Activated naive CD8-positive, alpha-beta T cell treated with anti-CD3 and anti-CD28 coated beads, Interleukin-2, amount 50 U/mL, for 24 hours (primary cell): ENCODE data around the gene PEPD.

Experiments used
- ATAC-seq: fragments of 150-1000 bp; cut with Tn5 transposase; one replicate; pipeline ENCODE4 v1.10.0; 2021
- DNase-seq: peaks from one replicate; pipeline ENCODE4 v3.0.0; 2021
- H3K27ac Mint-ChIP-seq: one replicate; pipeline ENCODE4 v1.8.0; 2021; ENCODE audit warnings: mild to moderate bottlenecking, mixed read lengths
- H3K27me3 Mint-ChIP-seq: one replicate; pipeline ENCODE4 v1.8.0; 2021; ENCODE audit warnings: mixed read lengths
- H3K36me3 Mint-ChIP-seq: one replicate; pipeline ENCODE4 v1.8.0; 2021; ENCODE audit warnings: low read depth, mixed read lengths
- H3K4me1 Mint-ChIP-seq: one replicate; pipeline ENCODE4 v1.8.0; 2021; ENCODE audit warnings: mixed read lengths
- H3K4me3 Mint-ChIP-seq: one replicate; pipeline ENCODE4 v1.8.0; 2021; ENCODE audit warnings: mild to moderate bottlenecking, moderate library complexity, mixed read lengths
- H3K9me3 Mint-ChIP-seq: one replicate; pipeline ENCODE4 v1.8.0; 2021; ENCODE audit warnings: mixed read lengths

Gene PEPD

GRCh38 chr19:33422369-33423180, 99.0 kb downstream of the PEPD start:
- DNase-seq (no peak), ATAC-seq (no peak)
- Mint-ChIP-seq H3K4me3 (no peak overlapping the region), H3K27me3 (no peaks in the 10 kb centered on the region), H3K36me3 (no peaks in the 10 kb centered on the region), H3K27ac (no peak overlapping the region), H3K4me1 (no peaks in the 10 kb centered on the region), H3K9me3 (no peaks in the 10 kb centered on the region)

- no peaks in the 10 kb centered on the region for H3K27me3 Mint-ChIP-seq
- peaks cover 4% of the 10 kb centered on the region for H3K4me1 Mint-ChIP-seq
- no peaks in the 10 kb centered on the region for H3K36me3 Mint-ChIP-seq
- no peaks in the 10 kb centered on the region for H3K9me3 Mint-ChIP-seq
- no peak overlapping the region for H3K27ac Mint-ChIP-seq
- no peak for ATAC-seq
- no peak overlapping the region for H3K4me3 Mint-ChIP-seq
- DNase-seq = no peak
Measured at GRCh38 chr19:33421368-33421767, 100.2 kb downstream of the PEPD start.

GRCh38 chr19:33420821-33421220, 100.8 kb downstream of the PEPD start:
- peaks cover 6% of the 10 kb centered on the region for H3K4me1 Mint-ChIP-seq
- H3K27me3 Mint-ChIP-seq = no peaks in the 10 kb centered on the region
- no peaks in the 10 kb centered on the region for H3K9me3 Mint-ChIP-seq
- no peaks in the 10 kb centered on the region for H3K36me3 Mint-ChIP-seq
- no peak overlapping the region for H3K4me3 Mint-ChIP-seq
- ATAC-seq (no peak), DNase-seq (no peak)
- no peak overlapping the region for H3K27ac Mint-ChIP-seq

- Mint-ChIP-seq H3K36me3 (no peaks in the 10 kb centered on the region), H3K27ac (no peak overlapping the region), H3K4me1 (peaks cover 6% of the 10 kb centered on the region), H3K9me3 (no peaks in the 10 kb centered on the region), H3K4me3 (no peak overlapping the region), H3K27me3 (no peaks in the 10 kb centered on the region)
- ATAC-seq (no peak), DNase-seq (no peak)
Measured at GRCh38 chr19:33419788-33420130, 101.8 kb downstream of the PEPD start.

- Mint-ChIP-seq H3K27ac (no peak overlapping the region), H3K4me3 (no peak overlapping the region), H3K36me3 (no peaks in the 10 kb centered on the region), H3K27me3 (no peaks in the 10 kb centered on the region), H3K4me1 (peaks cover 6% of the 10 kb centered on the region), H3K9me3 (no peaks in the 10 kb centered on the region)
- ATAC-seq (no peak), DNase-seq (no peak)
Measured at GRCh38 chr19:33418871-33419787, 102.5 kb downstream of the PEPD start.

- H3K36me3 Mint-ChIP-seq = no peaks in the 10 kb centered on the region
- no peaks in the 10 kb centered on the region for H3K27me3 Mint-ChIP-seq
- H3K27ac Mint-ChIP-seq = no peak overlapping the region
- ATAC-seq = no peak
- H3K4me1 Mint-ChIP-seq = peaks cover 6% of the 10 kb centered on the region
- no peaks in the 10 kb centered on the region for H3K9me3 Mint-ChIP-seq
- H3K4me3 Mint-ChIP-seq = no peak overlapping the region
- no peak for DNase-seq
Measured at GRCh38 chr19:33418461-33418860, 103.1 kb downstream of the PEPD start.

GRCh38 chr19:33417751-33418150, 103.8 kb downstream of the PEPD start:
- Mint-ChIP-seq H3K9me3 (no peaks in the 10 kb centered on the region), H3K27ac (no peak overlapping the region), H3K36me3 (no peaks in the 10 kb centered on the region), H3K4me3 (no peak overlapping the region), H3K27me3 (no peaks in the 10 kb centered on the region), H3K4me1 (peaks cover 6% of the 10 kb centered on the region)
- no peak for DNase-seq
- ATAC-seq = no peak

GRCh38 chr19:33416307-33417215, 105.0 kb downstream of the PEPD start:
- Mint-ChIP-seq H3K36me3 (no peaks in the 10 kb centered on the region), H3K27me3 (no peaks in the 10 kb centered on the region), H3K27ac (no peak overlapping the region), H3K4me1 (peaks cover 6% of the 10 kb centered on the region), H3K4me3 (peak overlapping the region; percentile 42), H3K9me3 (no peaks in the 10 kb centered on the region)
- DNase-seq (peak; percentile 73), ATAC-seq (peak; percentile 64)

- H3K27ac Mint-ChIP-seq = no peak overlapping the region
- H3K4me3 Mint-ChIP-seq = no peak overlapping the region
- DNase-seq (no peak), ATAC-seq (no peak)
- no peaks in the 10 kb centered on the region for H3K27me3 Mint-ChIP-seq
- H3K9me3 Mint-ChIP-seq = no peaks in the 10 kb centered on the region
- H3K4me1 Mint-ChIP-seq = peaks cover 6% of the 10 kb centered on the region
- H3K36me3 Mint-ChIP-seq = no peaks in the 10 kb centered on the region
Measured at GRCh38 chr19:33414667-33415605, 106.7 kb downstream of the PEPD start.

GRCh38 chr19:33413868-33414666, 107.5 kb downstream of the PEPD start:
- Mint-ChIP-seq H3K4me3 (no peak overlapping the region), H3K27me3 (no peaks in the 10 kb centered on the region), H3K9me3 (no peaks in the 10 kb centered on the region), H3K4me1 (peaks cover 6% of the 10 kb centered on the region), H3K36me3 (no peaks in the 10 kb centered on the region), H3K27ac (no peak overlapping the region)
- no peak for ATAC-seq
- no peak for DNase-seq

GRCh38 chr19:33413426-33413725, 108.2 kb downstream of the PEPD start:
- H3K36me3 Mint-ChIP-seq = no peaks in the 10 kb centered on the region
- H3K27me3 Mint-ChIP-seq = no peaks in the 10 kb centered on the region
- DNase-seq = no peak
- H3K4me3 Mint-ChIP-seq = no peak overlapping the region
- H3K27ac Mint-ChIP-seq = no peak overlapping the region
- peaks cover 6% of the 10 kb centered on the region for H3K4me1 Mint-ChIP-seq
- ATAC-seq = no peak
- H3K9me3 Mint-ChIP-seq = no peaks in the 10 kb centered on the region

- ATAC-seq (no peak), DNase-seq (no peak)
- Mint-ChIP-seq H3K4me3 (no peak overlapping the region), H3K4me1 (peaks cover 6% of the 10 kb centered on the region), H3K27me3 (no peaks in the 10 kb centered on the region), H3K36me3 (no peaks in the 10 kb centered on the region), H3K27ac (no peak overlapping the region), H3K9me3 (no peaks in the 10 kb centered on the region)
Measured at GRCh38 chr19:33412601-33413425, 108.8 kb downstream of the PEPD start.
